ENCODE results near the gene IL1R2.

Gene IL1R2

DNA sequence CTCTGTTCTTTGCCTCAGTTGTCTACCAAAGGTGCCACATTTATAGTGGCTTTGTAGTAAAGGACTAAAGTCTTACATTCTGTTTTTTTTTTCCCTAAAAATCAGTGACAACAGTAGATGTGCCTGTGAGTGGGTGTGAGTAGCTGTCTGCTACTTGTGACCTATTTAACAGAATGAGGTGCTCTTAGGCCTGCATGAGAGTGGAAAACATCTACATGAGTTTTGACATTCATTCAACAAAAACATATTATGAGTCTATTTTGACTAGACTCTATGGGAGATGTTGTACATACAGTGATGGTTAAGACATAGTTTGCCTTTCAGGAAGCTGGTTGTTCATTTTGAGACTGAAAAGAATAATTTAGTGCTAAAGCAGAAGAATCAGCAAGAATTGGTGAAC lies 36.7 kb downstream of the IL1R2 start:
- no peak overlapping the region for H3K4me3 ChIP-seq (ENCODE audit: low read length)
- H3K4me1 ChIP-seq (ENCODE audit: insufficient read depth, low read length) = no peaks in the 10 kb centered on the region
- H3K9ac ChIP-seq (ENCODE audit: low read depth, low read length) = no peak overlapping the region
- no peaks in the 10 kb centered on the region; the same call in 1 of the 2 replicates for H3K27me3 ChIP-seq (ENCODE audit: insufficient read depth, low read length)
- H3K9me3 ChIP-seq (ENCODE audit: insufficient read depth, low read depth, low read length) = no peaks in the 10 kb centered on the region
- H3K36me3 ChIP-seq (ENCODE audit: insufficient read depth, low read depth, low read length) = no peaks in the 10 kb centered on the region
- no peak overlapping the region for H3K27ac ChIP-seq (ENCODE audit: low read length)

DNA sequence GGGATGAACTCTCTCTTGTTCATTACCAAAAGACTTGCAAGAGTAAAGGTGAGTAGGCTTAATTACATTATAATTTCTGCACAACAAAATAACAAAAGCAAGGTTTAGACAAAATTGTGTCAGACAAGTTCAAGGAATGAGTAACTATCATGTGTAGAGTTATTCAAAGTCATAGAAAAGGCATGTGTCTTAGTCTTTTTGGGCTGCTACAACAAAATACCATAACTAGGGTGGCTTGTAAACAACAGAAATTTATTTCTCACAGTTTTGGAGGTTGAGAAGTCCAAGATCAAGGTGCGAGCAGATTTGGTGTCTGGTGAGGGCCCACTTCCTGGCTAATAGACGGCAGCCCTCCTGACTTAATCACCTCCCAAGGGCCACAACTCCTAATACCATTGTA lies 37.6 kb downstream of the IL1R2 start:
- H3K27me3 ChIP-seq (ENCODE audit: insufficient read depth, low read length) = no peaks in the 10 kb centered on the region; the same call in 1 of the 2 replicates
- H3K36me3 ChIP-seq (ENCODE audit: insufficient read depth, low read depth, low read length) = no peaks in the 10 kb centered on the region
- no peak overlapping the region for H3K9ac ChIP-seq (ENCODE audit: low read depth, low read length)
- H3K9me3 ChIP-seq (ENCODE audit: insufficient read depth, low read depth, low read length) = no peaks in the 10 kb centered on the region
- H3K4me3 ChIP-seq (ENCODE audit: low read length) = no peak overlapping the region
- H3K4me1 ChIP-seq (ENCODE audit: insufficient read depth, low read length) = no peaks in the 10 kb centered on the region
- no peak overlapping the region for H3K27ac ChIP-seq (ENCODE audit: low read length)

DNA sequence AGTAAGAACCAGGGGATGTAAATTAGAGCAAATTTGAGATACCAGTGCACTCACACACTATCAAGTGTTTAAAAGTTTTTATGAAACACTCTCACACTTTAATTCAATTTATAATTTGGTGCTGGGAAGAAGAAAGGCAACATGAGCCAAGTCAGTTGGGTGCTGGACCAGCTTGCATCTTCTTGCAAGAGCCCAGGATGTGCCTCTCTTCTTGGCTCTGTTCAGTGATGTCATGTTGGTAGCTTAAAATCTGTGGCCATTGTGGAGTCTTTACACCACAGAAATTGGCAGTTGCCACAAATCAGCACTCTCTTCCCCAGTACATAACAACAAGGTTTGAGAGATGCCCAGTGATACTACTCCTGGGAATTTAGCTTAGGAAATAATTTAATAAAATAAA lies 38.2 kb downstream of the IL1R2 start:
- Histone ChIP-seq H3K4me1 (ENCODE audit: insufficient read depth, low read length) (no peaks in the 10 kb centered on the region), H3K9ac (ENCODE audit: low read depth, low read length) (no peak overlapping the region)

DNA sequence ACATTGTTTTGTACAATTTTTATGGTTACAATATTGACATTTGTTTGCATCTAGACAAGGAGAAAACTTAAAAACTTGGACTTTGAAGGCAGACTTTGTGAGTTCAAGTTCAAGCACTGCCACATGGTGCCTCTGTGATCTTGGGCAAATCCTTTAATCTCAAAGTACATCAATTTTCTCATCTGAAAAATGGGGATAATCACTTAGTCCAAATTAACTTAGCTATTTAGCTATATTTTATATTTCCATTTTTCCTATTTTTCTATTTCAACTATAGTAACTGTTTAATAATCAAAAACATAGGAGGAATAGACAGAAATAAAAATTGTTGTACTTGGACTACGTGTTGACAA lies 38.7 kb downstream of the IL1R2 start:
- no peak overlapping the region for H3K4me3 ChIP-seq (ENCODE audit: low read length)
- H3K9ac ChIP-seq (ENCODE audit: low read depth, low read length) = no peak overlapping the region
- no peaks in the 10 kb centered on the region for H3K4me1 ChIP-seq (ENCODE audit: insufficient read depth, low read length)
- no peaks in the 10 kb centered on the region for H3K36me3 ChIP-seq (ENCODE audit: insufficient read depth, low read depth, low read length)
- H3K9me3 ChIP-seq (ENCODE audit: insufficient read depth, low read depth, low read length) = no peaks in the 10 kb centered on the region; the same call in 1 of the 2 replicates
- H3K27ac ChIP-seq (ENCODE audit: low read length) = no peak overlapping the region
- H3K27me3 ChIP-seq (ENCODE audit: insufficient read depth, low read length) = no peaks in the 10 kb centered on the region; the same call in 1 of the 2 replicates

More for the DNA sequence above, 38.2 kb downstream of the IL1R2 start:
- Histone ChIP-seq H3K27me3 (ENCODE audit: insufficient read depth, low read length) (no peaks in the 10 kb centered on the region; the same call in 1 of the 2 replicates), H3K27ac (ENCODE audit: low read length) (no peak overlapping the region), H3K9me3 (ENCODE audit: insufficient read depth, low read depth, low read length) (no peaks in the 10 kb centered on the region; the same call in 1 of the 2 replicates), H3K4me3 (ENCODE audit: low read length) (no peak overlapping the region), H3K36me3 (ENCODE audit: insufficient read depth, low read depth, low read length) (no peaks in the 10 kb centered on the region)

DNA sequence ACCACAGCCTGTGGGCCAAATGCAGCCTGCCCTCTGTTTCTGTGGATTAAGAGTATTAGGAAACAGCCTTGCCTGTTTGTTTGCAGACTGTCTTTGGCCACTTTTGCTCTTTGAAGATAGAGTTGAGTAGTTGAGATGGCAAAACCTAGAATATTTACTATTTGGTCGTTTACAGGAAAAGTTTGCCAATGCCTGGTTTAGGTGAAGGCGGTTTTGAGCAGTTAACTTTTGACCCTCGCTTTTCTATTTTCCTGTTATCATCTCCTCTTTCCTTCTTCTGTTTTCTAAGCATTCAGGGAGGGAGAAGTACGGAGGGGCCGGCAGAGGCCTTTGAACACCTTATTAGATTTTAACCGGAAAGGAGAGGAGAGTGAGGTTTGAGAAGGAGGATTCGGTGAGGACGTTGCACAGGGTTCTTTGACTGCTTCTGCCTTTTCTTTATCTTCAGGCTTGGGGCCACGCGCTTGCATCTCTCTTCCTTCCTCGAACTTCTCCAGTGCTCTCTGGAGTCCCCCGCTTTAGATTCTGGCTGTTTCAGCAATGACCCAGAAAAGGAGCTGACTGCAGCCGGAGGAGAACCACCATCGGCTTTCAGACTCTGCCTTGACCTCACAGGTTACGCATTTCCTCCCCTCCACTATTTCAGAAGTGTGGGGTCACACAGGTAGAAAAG lies 39.2 kb downstream of the IL1R2 start:
- no peaks in the 10 kb centered on the region; the same call in 1 of the 2 replicates for H3K9me3 ChIP-seq (ENCODE audit: insufficient read depth, low read depth, low read length)
- no peaks in the 10 kb centered on the region for H3K36me3 ChIP-seq (ENCODE audit: insufficient read depth, low read depth, low read length)
- no peak overlapping the region for H3K9ac ChIP-seq (ENCODE audit: low read depth, low read length)
- H3K27ac ChIP-seq (ENCODE audit: low read length) = no peak overlapping the region
- no peak overlapping the region for H3K4me3 ChIP-seq (ENCODE audit: low read length)
- H3K27me3 ChIP-seq (ENCODE audit: insufficient read depth, low read length) = no peaks in the 10 kb centered on the region; the same call in 1 of the 2 replicates
- H3K4me1 ChIP-seq (ENCODE audit: insufficient read depth, low read length) = no peaks in the 10 kb centered on the region

DNA sequence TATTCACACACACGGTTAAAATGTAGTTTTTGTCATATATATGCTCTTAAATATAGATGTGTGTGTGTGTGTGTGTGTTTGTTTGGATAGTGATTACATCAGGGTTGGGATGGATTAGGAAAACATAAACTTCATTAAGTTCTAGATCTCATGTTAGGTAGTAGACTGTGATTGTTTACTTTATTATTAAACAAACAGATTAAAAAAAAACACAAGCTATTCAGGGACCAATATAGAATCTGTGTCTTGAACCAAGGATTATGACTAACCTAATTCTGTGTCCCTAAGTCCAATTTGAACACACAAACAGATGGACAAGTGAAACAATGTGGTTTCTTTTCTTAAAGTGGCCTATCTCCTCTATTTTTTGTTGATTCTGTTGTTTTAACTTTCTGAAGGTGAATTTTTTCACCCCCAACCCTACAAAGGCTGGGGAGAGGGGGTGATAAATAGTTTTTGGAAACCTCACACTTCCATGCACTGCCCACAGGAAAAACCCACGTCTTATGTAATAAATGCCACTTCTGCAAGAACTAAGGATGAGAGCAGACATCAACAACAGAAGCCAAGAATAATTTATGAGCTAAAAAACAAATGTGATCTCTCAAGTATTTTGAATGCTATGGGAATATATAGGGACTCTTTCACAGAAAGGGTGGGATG lies 40.7 kb downstream of the IL1R2 start:
- no peak overlapping the region for H3K27ac ChIP-seq (ENCODE audit: low read length)
- no peak overlapping the region for H3K4me3 ChIP-seq (ENCODE audit: low read length)
- H3K4me1 ChIP-seq (ENCODE audit: insufficient read depth, low read length) = no peaks in the 10 kb centered on the region
- H3K9ac ChIP-seq (ENCODE audit: low read depth, low read length) = no peak overlapping the region
- no peaks in the 10 kb centered on the region; the same call in 1 of the 2 replicates for H3K27me3 ChIP-seq (ENCODE audit: insufficient read depth, low read length)
- no peaks in the 10 kb centered on the region for H3K36me3 ChIP-seq (ENCODE audit: insufficient read depth, low read depth, low read length)
- H3K9me3 ChIP-seq (ENCODE audit: insufficient read depth, low read depth, low read length) = no peaks in the 10 kb centered on the region; the same call in 1 of the 2 replicates

DNA sequence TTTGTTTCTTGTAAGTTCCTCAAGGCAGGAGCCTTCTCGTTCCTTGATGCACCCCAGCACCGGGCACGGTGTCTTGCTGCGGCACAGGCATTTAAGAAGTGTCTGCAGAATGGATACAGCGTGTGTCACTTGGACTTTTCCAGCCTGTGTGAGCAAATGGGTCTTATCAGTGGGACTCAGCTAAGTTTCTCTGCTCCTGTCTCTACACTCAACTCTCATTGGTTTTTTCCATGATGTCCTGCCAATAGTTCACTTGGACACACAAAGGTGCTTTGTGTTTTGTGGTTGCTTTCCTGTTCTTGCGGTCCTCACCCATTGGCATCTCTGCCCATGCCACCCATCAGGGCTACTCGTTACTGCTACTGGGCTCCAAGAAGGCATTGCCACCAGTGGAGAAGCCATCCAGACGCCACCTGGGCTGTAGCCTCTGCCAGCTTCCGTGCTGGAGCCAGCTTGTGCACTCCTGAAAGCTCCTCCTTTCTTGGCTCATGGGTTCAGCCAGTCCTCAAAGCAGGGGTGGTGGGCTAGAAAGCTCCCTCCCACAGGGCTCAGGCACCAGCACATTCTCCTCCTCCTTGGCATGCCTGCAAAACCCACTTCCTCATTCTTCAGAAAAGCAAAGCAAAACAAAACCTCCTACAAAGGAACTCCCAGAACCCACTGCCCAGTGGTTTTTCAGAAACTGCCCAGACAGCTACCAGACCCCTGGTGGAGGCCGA lies 41.4 kb downstream of the IL1R2 start:
- H3K36me3 ChIP-seq (ENCODE audit: insufficient read depth, low read depth, low read length) = no peaks in the 10 kb centered on the region

DNA sequence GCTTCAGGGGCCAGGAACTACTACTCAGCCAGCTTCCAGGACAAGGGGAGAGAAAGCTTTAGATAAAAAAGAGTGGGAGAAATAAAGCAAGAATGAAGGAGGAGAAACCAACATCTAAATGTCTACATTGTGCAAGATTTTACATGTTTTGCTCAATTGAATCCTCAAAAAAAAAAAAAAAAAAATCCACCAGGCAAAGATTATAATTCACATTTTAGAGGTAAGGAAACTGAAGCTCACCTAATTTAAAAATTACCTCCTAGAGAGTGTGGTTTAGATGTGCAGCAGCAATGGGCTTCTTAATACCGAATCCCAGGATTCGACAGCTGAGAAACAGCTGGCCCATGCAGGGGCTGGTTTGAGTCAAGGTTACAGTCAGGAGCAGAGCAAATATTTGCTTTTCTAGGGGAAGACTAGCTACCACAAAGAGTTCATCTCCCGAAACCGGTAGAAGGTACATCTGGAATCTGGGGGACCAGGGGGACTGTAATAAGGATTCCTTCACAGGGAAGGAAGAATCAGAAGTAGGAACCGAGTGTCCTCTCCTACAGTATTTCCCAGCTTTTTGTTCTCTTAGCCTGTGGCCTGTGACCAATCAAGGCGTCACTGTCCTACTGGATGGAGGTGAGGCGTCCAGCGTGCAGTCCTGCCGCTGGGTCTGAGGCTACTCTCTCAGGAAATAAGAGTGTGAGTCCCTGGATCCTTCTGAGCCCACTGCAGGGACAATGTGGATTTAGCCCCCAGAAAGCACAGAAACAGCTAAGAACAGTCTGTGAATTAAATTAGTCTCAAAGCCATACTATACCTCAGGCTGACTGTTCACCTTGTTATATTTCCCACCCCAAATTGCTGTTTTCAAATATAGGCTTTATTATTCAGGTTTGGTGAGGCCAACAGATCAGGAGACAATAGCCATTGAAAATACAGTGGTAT lies 42.3 kb downstream of the IL1R2 start:
- no peak overlapping the region for H3K9ac ChIP-seq (ENCODE audit: low read depth, low read length)
- H3K9me3 ChIP-seq (ENCODE audit: insufficient read depth, low read depth, low read length) = no peaks in the 10 kb centered on the region; the same call in 1 of the 2 replicates
- H3K27me3 ChIP-seq (ENCODE audit: insufficient read depth, low read length) = no peaks in the 10 kb centered on the region; the same call in 1 of the 2 replicates
- no peaks in the 10 kb centered on the region for H3K36me3 ChIP-seq (ENCODE audit: insufficient read depth, low read depth, low read length)
- no peaks in the 10 kb centered on the region for H3K4me1 ChIP-seq (ENCODE audit: insufficient read depth, low read length)
- H3K4me3 ChIP-seq (ENCODE audit: low read length) = no peak overlapping the region
- no peak overlapping the region for H3K27ac ChIP-seq (ENCODE audit: low read length)

More for the DNA sequence above, 41.4 kb downstream of the IL1R2 start:
- no peak overlapping the region for H3K9ac ChIP-seq (ENCODE audit: low read depth, low read length)
- no peak overlapping the region for H3K4me3 ChIP-seq (ENCODE audit: low read length)
- H3K9me3 ChIP-seq (ENCODE audit: insufficient read depth, low read depth, low read length) = no peaks in the 10 kb centered on the region; the same call in 1 of the 2 replicates
- H3K4me1 ChIP-seq (ENCODE audit: insufficient read depth, low read length) = no peaks in the 10 kb centered on the region
- no peaks in the 10 kb centered on the region; the same call in 1 of the 2 replicates for H3K27me3 ChIP-seq (ENCODE audit: insufficient read depth, low read length)
- no peak overlapping the region for H3K27ac ChIP-seq (ENCODE audit: low read length)

DNA sequence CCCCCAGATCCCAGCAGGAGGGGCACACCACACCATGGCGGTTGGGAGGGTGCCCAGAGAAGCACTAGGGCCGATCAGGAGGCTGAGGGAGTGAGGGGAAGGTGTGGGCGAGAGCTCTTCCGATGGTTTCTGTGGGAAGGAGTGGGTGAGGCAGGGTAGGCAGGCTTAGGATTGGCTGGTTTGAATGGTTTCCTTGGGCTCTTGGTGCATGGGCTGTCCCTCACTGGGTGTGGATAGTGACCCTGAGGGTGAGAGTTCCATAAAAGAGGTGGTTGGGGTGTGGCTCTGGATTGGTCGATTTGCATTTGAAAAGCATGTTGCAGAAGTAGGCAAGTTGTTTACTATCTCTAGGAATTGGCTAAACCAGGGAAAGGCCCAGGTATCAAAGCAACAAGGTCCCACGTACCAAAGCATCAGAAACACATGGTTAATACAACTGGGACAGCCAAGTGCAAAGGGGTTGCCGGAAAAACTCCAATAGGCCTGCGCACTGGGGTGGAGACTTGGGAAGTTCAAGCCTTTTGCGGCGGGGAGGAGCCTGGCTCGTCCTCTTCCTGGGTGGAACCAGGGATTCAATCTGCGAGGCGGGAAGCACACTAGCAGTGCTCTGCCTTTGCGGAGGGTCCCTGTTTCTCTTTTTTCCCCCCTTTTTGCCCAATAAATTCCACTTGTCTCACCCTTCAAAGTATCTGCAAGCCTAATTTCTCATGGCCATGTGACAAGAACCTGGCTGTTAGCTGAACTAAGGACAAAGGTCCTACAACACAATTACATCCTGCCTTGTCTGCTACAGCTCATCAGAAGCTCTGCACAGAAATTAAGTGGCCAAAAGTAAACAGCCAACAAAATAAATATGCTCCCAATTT lies 43.2 kb downstream of the IL1R2 start:
- no peaks in the 10 kb centered on the region for H3K4me1 ChIP-seq (ENCODE audit: insufficient read depth, low read length)
- no peak overlapping the region for H3K4me3 ChIP-seq (ENCODE audit: low read length)
- H3K27me3 ChIP-seq (ENCODE audit: insufficient read depth, low read length) = no peaks in the 10 kb centered on the region; the same call in 1 of the 2 replicates
- no peak overlapping the region for H3K27ac ChIP-seq (ENCODE audit: low read length)
- no peaks in the 10 kb centered on the region; the same call in 1 of the 2 replicates for H3K9me3 ChIP-seq (ENCODE audit: insufficient read depth, low read depth, low read length)
- H3K9ac ChIP-seq (ENCODE audit: low read depth, low read length) = no peak overlapping the region
- H3K36me3 ChIP-seq (ENCODE audit: insufficient read depth, low read depth, low read length) = no peaks in the 10 kb centered on the region

DNA sequence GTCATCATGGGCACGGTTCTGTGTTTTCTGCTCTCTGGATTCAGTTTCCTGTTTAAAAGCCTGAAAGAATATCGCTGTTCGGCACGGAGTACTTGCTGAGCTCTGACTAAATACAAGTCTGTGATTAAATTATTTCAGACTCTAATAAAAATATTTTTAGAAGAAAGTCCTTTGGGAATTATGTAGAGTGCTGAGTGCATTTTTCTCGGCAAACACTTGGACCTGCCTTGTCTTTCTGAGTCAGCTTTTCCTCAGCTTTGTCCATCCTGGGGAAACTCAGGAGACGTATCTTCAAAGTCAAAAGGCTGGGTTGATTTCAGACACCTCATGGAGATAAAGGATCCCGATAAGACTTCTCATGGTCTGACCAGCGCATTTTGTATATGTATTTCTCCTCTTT lies 45.9 kb downstream of the IL1R2 start:
- Histone ChIP-seq H3K27me3 (ENCODE audit: insufficient read depth, low read length) (no peaks in the 10 kb centered on the region; the same call in 1 of the 2 replicates), H3K36me3 (ENCODE audit: insufficient read depth, low read depth, low read length) (no peaks in the 10 kb centered on the region), H3K4me3 (ENCODE audit: low read length) (no peak overlapping the region), H3K4me1 (ENCODE audit: insufficient read depth, low read length) (no peaks in the 10 kb centered on the region), H3K9ac (ENCODE audit: low read depth, low read length) (no peak overlapping the region), H3K9me3 (ENCODE audit: insufficient read depth, low read depth, low read length) (no peaks in the 10 kb centered on the region; the same call in 1 of the 2 replicates), H3K27ac (ENCODE audit: low read length) (no peak overlapping the region)

Measured in iPS-20b (cell line).